ENCODE measurements around the gene SERPINF2. TPM values are rescaled to one million over a fixed set of nuclear protein-coding genes. Genes with fewer than 3 reads are reported as not detected.
"Not testable (repeated sequence)": the region's sequence is repeated elsewhere in the genome, so short reads cannot be mapped to it uniquely, and the experiment has no call there.

Gene SERPINF2
- total RNA-seq, 4 donors from 2014 or later, result 1.2 to 9.0 (median 5.9) TPM

GRCh38 chr17:1705004-1705403 is 37.7 kb upstream of the SERPINF2 start:
- intact Hi-C loops (cut with DNase I; ENCODE audit: low total_unique reads), result no loop called here
- DNase-seq (ENCODE audit: low spot score in 2 of 2), result no peak
- H3K4me3 ChIP-seq (ENCODE audit: low read depth, poor library complexity, severe bottlenecking), result no peak overlapping the region
- WGBS, 2 donors, result 88 to 93% methylated on average over 7 of the region's 7 CpGs
- TF ChIP-seq CTCF (IDR thresholded peaks at IDR 0.05) (no peak), POLR2A (IDR thresholded peaks at IDR 0.05) (no peak)

- DNase-seq (ENCODE audit: low spot score in 2 of 2), result no peak
- WGBS, 2 donors, result 79 to 88% methylated on average over 5 of the region's 5 CpGs
- H3K4me3 ChIP-seq (ENCODE audit: low read depth, poor library complexity, severe bottlenecking), result no peak overlapping the region
- TF ChIP-seq CTCF (IDR thresholded peaks at IDR 0.05), result no peak
- TF ChIP-seq POLR2A (IDR thresholded peaks at IDR 0.05), result no peak
- intact Hi-C loops (cut with DNase I; ENCODE audit: low total_unique reads), result no loop called here
Measured at GRCh38 chr17:1707107-1707506, 35.6 kb upstream of the SERPINF2 start.

- intact Hi-C loops (cut with DNase I; ENCODE audit: low total_unique reads); DNase-seq (ENCODE audit: low spot score in 2 of 2); H3K4me3 ChIP-seq (ENCODE audit: low read depth, poor library complexity, severe bottlenecking): not testable (repeated sequence)
- 93 to 96% methylated on average over 10 of the region's 10 CpGs for whole genome bisulfite sequencing, 2 donors
Measured at GRCh38 chr17:1708791-1709346, 33.8 kb upstream of the SERPINF2 start.

GRCh38 chr17:1709403-1709951 is 33.2 kb upstream of the SERPINF2 start:
- 18 to 19% methylated on average over 13 to 14 of the region's 16 CpGs for WGBS, 2 donors
- intact Hi-C loops (cut with DNase I; ENCODE audit: low total_unique reads), result no loop called here
- TF ChIP-seq POLR2A (IDR thresholded peaks at IDR 0.05), result no peak
- TF ChIP-seq CTCF (IDR thresholded peaks at IDR 0.05), result no peak
- H3K4me3 ChIP-seq (ENCODE audit: low read depth, poor library complexity, severe bottlenecking), result peak overlapping the region; percentile 49
- no peak for DNase-seq (ENCODE audit: low spot score in 2 of 2)

- peak in 1 of 2 donors; percentile 95 for DNase-seq (ENCODE audit: low spot score in 2 of 2)
- intact Hi-C loops (cut with DNase I; ENCODE audit: low total_unique reads), result no loop called here
- 3% methylated on average over 43 to 62 of the region's 83 CpGs for WGBS, 2 donors
- H3K4me3 ChIP-seq (ENCODE audit: low read depth, poor library complexity, severe bottlenecking), result peak within 1 kb of the TSS; percentile 49
- TF ChIP-seq POLR2A (IDR thresholded peaks at IDR 0.05) (no peak), CTCF (IDR thresholded peaks at IDR 0.05) (no peak)
Measured at GRCh38 chr17:1709971-1710806, 32.5 kb upstream of the SERPINF2 start, which contains the start of gene TLCD2. Gene TLCD2, minus strand, starts transcription at chr17:1710377. Its CDS starts 135 bp downstream, at chr17:1710242.

- intact Hi-C loops (cut with DNase I; ENCODE audit: low total_unique reads), result no loop called here
- DNase-seq (ENCODE audit: low spot score in 2 of 2), result no peak
- no peak for TF ChIP-seq CTCF (IDR thresholded peaks at IDR 0.05)
- TF ChIP-seq POLR2A (IDR thresholded peaks at IDR 0.05), result no peak
- peak overlapping the region; percentile 49 for H3K4me3 ChIP-seq (ENCODE audit: low read depth, poor library complexity, severe bottlenecking)
- 29 to 31% methylated on average over 14 of the region's 14 CpGs for WGBS, 2 donors
Measured at GRCh38 chr17:1710807-1711553, 31.7 kb upstream of the SERPINF2 start.
